Activated CD4-positive, CD25-positive, alpha-beta regulatory T cell treated with anti-CD3 and anti-CD28 coated beads, Interleukin-2, amount 50 U/mL, for 16 hours (primary cell): ENCODE measurements around the gene RAB30.

Experiments used
- DNase-seq: peaks from one replicate; pipeline ENCODE4 v3.0.0-alpha.2; 2020; ENCODE audit warnings: low read depth, low spot score

The RAB30 gene

DNA sequence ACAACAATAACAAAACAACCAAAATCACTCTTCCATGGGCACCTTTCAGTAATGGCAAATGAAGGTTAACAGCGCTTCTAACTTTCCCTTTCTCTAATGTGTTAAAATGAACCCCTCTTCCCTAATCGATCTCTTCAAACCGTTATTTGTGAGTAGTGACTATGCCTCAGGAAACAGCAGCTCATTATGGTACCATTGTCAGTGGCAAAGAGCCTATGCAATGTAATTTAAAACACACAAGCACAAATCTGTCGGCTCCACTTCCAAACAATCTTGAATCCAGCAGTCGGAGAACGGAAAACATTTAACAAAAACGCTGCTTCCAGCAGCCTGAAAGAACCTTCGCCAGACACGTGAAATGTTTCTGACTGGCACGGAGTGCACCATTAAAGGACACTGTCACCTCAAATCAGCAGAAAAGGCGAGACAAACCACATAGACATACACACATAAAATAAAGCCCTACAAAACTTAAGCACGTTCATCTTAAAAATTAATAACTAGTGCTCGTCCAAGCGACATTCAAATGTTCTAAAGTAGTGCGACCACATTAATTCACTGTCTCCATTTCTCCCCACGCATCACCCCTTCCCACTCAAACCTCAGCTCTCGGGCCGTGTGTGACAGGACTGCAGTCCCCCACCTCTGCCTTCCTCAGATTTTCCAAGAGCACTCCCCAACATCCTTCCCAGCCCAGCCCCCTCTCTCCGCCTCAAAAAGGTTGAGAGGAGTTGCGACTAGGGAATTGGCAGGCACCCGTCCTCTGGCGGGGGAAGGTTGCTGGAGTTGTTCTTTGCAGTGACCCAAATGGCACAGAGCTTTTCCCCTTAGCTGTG, 748 bp downstream of the RAB30 start:
- no peak for DNase-seq

- DNase-seq, result no peak
Measured at GRCh38 chr11:83070044-83070701, 1.5 kb downstream of the RAB30 start.

DNA sequence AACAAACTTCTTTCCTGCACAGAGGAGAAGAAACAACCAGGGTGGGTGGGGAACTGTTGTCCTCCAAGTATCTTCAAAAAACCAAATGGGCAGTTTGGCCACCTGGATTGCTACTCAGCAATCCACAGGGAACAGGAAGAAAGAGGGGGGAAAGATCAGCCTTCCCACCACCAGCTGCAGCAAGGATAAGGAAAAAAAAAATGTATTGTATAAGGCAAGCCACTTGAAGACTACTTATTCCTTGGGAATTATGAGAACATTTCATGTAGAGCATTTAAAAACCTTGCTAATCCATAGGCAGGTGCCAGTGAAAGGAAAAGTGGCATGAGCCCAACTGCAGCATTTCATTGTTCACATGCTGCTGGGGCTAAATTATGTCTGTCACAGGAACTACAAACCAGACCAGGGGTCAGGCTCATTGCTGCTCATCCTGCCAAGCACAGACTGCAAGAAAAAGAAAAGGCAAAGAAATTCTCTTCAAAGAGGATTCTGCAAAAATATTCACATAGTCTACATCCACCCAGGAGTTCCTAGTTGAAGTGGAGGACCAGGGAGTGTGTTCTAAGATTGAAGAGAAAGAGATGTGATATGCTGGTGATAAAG, 2.2 kb downstream of the RAB30 start:
- DNase-seq, result no peak

- no peak for DNase-seq
Measured at GRCh38 chr11:83068568-83068967, 3.1 kb downstream of the RAB30 start.

DNA sequence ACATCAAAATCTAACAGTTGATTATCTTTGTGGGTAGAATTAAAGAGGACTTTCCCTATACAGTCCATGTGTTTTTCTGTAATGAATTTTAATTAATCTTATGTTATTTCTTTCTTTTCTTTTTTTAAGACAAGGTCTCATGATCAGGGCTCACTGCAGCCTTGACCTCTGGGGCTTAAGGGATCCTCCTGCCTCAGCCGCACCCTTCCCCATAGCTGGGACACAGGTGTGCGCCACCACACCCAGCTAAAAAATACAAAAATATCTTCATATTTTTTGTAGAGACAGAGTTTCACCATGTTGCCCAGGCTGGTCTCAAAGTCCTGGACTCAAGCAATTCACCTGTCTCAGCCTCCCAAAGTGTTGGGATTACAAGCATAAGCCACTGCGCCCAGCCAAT, 7.7 kb downstream of the RAB30 start:
- DNase-seq, result no peak

DNA sequence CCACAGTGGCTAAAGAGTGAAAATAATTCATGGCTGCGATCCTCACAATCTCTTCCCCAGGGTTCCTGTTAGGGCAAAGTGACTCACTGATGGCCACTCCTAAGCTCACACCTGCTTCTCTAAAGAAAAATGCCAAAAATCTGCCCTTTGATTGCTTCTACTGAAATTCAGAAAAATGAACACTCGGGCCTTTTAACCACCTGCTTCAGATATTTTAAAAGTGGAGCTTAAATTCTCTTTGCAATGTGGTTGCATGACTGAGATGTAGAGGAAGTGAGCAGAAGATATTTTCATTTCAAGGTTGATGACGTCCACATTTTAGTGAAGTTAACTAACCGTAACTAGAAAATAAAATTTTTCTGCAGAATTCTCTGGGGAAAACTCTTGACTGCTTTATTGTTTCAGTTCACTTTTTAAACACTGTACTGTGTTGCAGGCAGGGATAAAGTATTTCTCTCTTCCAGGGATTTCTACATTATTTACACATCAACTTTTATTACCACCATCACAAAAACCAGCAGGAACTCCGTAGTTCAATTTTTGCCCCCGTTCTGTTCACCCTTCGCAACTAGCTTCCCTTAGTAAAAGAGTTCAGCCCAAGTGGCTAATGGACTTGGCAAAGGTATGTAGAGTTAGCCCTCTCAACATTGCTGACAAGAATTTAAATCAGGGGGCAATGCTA, 8.5 kb downstream of the RAB30 start:
- no peak for DNase-seq

GRCh38 chr11:83061883-83062282, 9.8 kb downstream of the RAB30 start:
- DNase-seq, result no peak

- no peak for DNase-seq
Measured at GRCh38 chr11:83060965-83061364, 10.7 kb downstream of the RAB30 start.

- DNase-seq, result no peak
Measured at GRCh38 chr11:83057721-83058120, 14.0 kb downstream of the RAB30 start.

DNA sequence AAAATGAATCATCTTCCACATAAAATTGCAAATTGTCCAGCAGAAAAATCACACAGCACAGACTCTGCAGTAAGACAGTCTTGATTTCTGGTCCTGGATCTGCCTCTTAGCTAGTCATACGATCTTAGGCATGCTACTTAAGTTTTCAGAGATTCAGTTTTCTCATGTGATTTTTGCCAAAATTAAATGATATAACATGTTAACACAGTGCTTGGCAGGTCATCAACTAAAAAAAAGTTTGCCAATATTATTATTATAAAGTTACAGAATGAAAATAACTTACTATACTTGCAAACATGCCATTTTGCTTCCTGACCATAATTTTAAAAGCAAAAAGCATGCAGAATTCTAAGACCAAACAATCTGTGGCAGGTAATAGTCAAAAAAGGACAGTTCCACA, 15.1 kb downstream of the RAB30 start:
- DNase-seq, result no peak

DNA sequence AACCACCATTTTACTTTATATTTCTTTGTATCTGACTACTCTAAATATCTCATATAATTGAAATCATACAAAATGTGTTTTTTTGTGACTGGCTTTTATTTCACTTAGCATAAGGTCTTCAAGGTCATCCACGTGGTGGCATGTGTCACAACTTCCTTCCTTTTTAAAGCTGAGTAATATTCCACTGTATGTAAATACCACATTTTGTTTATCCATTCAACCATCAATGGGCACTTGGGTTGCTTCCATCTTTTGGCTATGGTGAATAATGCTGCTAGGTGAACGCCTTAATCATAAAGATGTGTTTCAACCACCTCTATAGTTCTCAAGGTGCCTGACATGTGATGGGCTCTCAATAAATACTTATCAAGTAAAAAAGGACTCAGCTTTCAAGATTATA, 15.5 kb downstream of the RAB30 start:
- DNase-seq, result no peak

DNA sequence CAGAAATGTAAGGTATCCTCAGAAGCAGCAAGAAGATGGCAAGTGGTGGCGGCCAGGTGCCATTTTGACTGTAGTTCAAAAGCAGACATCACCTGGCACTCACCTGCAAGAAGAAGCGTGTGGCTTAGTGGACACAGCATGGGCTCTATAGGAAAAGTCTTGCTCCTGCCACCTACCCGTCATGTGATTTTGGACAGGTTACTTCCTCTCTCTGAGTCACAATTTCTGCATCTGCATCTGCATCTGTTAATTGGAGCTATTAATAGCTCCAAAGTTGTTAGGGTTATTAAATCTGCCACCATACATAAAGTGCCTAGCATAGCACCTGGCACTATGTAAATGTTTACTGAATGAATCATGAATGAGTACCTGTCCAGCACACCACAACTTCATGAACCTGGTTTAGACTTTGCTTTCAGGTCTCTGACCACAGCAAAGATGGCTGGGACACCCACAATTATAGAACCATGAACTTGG, 16.8 kb downstream of the RAB30 start:
- no peak for DNase-seq

- DNase-seq, result no peak
Measured at GRCh38 chr11:83054001-83054400, 17.7 kb downstream of the RAB30 start.

DNA sequence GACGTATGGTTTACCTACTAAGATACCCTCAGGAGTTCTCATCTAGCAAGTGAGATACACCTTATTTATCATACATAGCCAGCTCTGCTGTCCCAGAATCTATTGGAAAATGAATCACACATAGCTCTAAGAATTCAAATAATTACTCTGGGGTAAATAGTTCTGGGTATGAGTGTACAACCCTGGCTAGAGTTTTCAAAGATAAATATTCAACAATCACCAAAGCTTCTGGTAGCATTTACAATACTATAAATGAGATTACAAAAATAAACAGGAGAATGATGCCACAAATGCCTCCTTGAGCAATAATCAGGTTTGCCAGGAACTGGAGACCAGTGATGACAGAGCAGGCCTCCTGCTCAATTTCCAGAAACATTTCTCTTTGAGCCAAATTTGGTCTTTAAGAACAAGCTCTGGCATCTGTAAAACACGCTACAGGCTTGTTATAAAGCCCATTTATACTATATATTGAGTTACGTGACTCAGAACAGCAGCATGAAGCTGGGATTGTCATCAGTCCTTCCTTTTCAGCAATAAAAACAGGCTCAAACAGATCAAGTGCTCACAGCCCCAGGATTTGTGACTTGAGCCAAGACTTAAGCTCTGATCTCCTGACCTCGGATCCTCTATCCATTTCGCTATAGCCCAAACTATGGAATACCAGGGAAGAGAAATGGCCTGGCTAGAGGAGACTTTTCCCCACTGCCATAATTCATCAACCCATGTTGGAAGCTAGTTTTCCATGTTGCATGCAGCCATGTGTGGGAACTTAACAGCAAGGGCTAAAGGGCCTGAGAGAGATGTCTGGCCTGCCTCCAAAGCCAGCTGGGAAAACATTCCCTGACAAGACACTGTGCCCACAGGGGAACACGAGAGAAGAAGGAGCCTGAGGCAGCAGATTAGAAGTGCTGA, 19.7 kb downstream of the RAB30 start:
- DNase-seq, result no peak

- no peak for DNase-seq
Measured at GRCh38 chr11:83047515-83048225, 24.0 kb downstream of the RAB30 start.

DNA sequence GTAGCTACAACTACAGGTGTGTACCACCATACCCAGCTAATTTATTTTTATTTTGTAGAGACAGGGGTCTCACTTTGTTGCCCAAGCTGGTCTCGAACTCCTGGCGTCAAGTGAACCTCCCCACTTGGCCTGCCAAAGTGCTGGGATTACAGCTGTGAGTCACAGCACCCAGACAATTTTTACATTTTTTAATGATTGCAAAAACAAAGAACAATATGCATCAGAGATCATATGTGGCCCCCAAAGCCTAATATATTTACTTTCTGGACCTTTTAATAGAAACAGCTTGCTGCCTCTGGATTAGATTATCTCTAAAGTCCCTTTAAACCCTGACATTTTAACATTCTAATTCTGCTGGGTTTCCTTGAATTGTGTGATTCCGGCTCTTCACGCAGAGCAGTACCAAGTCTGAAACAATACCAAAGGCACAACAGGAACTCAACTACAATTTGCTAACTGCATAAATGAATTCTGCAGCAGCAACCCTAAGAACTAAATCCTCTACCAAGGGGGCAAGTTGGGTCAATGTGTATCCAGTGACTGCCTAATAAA, 25.0 kb downstream of the RAB30 start:
- DNase-seq, result no peak

GRCh38 chr11:83044958-83045712, 26.6 kb downstream of the RAB30 start:
- no peak for DNase-seq

DNA sequence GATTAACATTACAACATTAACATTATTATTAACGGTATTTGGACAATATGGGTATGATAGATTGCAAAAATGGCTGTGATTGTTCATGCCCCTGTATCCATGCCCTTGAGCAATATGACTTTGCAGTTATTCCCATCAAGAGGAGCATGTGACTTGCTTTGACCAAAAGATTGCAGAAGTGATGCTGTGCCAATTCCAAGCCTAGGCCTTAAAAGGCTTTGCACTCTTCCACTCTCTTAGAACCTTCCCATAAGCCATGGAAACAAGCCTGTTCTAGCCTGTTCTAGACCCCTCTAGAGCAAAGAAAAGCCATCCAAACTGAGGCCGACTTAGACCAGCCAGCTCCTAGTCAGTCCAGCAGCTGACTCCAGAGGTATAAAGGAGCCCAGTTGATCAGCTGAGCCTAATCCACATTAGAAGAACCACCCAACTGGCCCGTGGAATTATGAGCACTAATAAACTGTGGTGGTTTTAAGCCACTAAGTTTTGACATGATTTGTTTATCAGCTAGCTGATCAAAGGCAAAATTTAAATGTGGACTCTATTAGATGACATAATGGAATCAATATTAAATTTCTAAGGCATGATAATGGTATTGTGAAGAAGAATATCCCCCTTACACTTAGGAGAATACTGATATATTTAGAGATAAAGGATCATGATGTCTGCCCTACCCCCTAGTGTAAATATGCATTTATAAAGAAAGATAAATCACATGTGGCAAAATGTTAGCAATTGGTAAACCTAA, 28.6 kb downstream of the RAB30 start:
- DNase-seq, result no peak

DNA sequence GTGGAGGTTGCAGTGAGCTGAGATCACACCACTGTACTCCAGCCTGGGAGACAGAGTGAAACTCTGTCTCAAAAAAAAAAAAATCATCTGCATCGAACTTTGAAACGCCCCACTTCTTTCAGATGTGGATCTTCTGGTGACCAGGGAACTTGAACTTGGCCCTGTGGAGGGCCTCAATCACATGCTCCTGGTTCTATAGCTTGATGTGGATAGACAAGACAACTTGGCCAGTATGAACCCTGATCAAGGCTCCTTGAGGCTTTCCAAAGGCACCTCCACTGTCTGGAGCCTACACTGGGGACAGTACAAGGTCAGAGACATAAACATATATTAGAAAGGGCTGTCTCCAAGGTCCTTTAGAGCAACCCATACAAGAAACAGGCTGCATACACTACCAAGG, 30.6 kb downstream of the RAB30 start:
- DNase-seq, result no peak
